ENCODE data around the gene CEP72. TPM values are rescaled to one million over a fixed set of nuclear protein-coding genes. Genes with fewer than 3 reads are reported as not detected.

The CEP72 gene
- total RNA-seq, 1 experiment from 2014 or later, result 17.3 TPM

DNA sequence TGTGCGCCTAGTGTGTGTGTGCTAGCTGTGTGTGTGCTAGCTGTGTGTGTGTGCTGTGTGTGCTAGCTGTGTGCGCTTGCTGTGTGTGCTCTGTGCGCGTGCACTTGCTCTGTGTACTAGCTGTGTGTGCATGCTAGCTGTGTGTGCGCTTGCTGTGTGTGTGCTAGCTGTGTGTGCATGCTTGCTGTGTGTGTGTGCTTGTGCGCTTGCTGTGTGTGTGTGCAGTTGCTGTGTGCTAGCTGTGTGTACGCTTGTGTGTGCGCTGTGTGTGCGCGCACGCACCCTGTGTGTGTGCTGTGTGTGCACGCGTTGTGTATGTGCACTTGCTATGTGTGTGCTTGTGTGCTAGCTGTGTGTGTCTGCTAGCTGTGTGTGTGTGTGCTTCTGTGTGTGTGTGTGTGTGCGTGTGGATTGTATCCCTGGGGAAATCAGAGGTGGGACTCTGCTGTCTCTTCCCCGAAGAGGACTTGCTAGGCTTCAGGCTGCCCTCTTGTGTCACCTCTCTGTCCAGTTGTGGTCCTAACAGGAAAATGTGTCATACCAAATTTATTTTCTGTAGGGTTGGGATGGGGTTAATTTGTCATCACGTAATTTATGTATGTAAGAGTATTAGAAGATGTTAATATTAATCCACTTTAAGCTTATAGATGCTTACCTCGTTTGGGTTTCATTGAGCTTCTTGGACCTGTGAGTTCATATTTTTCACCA is 42.1 kb downstream of the CEP72 start:
- POLR2A ChIA-PET (ENCODE audit: unreplicated experiment), result interaction anchor here (0.6 kb wide), 1 partner anchor 139 kb away, joined by 8 read pairs; no protein-coding TSS in a partner anchor
- H3K27ac ChIP-seq (ENCODE audit: low read length), result no peak overlapping the region
- H3K79me2 ChIP-seq (ENCODE audit: low read length), result no peaks in the 10 kb centered on the region
- no peaks in the 10 kb centered on the region for H3K9me3 ChIP-seq (ENCODE audit: low read length)
- no peak overlapping the region for H3K4me2 ChIP-seq (ENCODE audit: low read length)
- ATAC-seq, result no peak
- H3K27me3 ChIP-seq (ENCODE audit: low read length), result no peaks in the 10 kb centered on the region
- no TSS peak for BruUV-seq (replicated peaks)
- intact Hi-C loops (cut with micrococcal nuclease), result no loop called here
- H3K4me3 ChIP-seq (ENCODE audit: low read length), result no peak overlapping the region
- no peaks in the 10 kb centered on the region for H4K20me1 ChIP-seq (ENCODE audit: low read length)
- no peaks in the 10 kb centered on the region for H3F3A ChIP-seq (ENCODE audit: low read length, unreplicated experiment)
- no peak overlapping the region for H2AFZ ChIP-seq (ENCODE audit: low read length)
- no peaks in the 10 kb centered on the region for H3K9me2 ChIP-seq (replicated peaks; ENCODE audit: low read length)
- no peak for DNase-seq
- peaks cover 21% of the 10 kb centered on the region for H3K36me3 ChIP-seq (ENCODE audit: low read depth, low read length)
- no peak overlapping the region for H3K9ac ChIP-seq (ENCODE audit: low read length)
- CTCF ChIA-PET, result no interaction called here
- peaks cover 14% of the 10 kb centered on the region for H3K4me1 ChIP-seq (ENCODE audit: insufficient read depth, low read length)
- TF ChIP-seq, protein P1, sequence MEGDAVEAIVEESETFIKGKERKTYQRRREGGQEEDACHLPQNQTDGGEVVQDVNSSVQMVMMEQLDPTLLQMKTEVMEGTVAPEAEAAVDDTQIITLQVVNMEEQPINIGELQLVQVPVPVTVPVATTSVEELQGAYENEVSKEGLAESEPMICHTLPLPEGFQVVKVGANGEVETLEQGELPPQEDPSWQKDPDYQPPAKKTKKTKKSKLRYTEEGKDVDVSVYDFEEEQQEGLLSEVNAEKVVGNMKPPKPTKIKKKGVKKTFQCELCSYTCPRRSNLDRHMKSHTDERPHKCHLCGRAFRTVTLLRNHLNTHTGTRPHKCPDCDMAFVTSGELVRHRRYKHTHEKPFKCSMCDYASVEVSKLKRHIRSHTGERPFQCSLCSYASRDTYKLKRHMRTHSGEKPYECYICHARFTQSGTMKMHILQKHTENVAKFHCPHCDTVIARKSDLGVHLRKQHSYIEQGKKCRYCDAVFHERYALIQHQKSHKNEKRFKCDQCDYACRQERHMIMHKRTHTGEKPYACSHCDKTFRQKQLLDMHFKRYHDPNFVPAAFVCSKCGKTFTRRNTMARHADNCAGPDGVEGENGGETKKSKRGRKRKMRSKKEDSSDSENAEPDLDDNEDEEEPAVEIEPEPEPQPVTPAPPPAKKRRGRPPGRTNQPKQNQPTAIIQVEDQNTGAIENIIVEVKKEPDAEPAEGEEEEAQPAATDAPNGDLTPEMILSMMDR (conservative IDR thresholded peaks at IDR 0.05; ENCODE audit: low read depth, low read length), result no peak
- no peak for TF ChIP-seq EZH2 (IDR thresholded peaks at IDR 0.05; ENCODE audit: low read length, unreplicated experiment)
- no peak for TF ChIP-seq EZH2phosphoT487 (IDR thresholded peaks at IDR 0.05; ENCODE audit: borderline replicate concordance, low read length)

DNA sequence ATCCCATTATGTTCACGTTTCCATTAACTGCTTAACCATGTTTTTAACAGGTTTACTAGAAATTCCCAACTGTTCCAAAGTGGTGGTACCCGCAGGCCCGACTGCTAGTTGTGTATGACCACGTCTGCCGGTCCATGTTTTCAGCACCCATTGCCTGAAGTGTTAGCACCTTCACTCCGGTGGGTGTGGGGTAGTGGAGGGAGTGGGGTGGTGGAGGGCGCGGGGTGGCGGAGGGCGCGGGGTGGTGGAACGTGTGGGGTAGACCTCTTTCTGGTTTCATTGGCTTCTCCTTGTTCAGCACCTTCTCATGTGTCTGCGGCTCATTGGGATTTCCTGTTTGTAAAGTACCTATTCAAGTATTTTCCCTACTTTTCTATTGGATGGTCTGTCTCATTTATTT is 43.3 kb downstream of the CEP72 start:
- TF ChIP-seq, protein P1 (conservative IDR thresholded peaks at IDR 0.05; ENCODE audit: low read depth, low read length), result no peak
- TF ChIP-seq EZH2phosphoT487 (IDR thresholded peaks at IDR 0.05; ENCODE audit: borderline replicate concordance, low read length) (no peak), EZH2 (IDR thresholded peaks at IDR 0.05; ENCODE audit: low read length, unreplicated experiment) (no peak)
- Histone ChIP-seq H3K9me2 (replicated peaks; ENCODE audit: low read length) (no peaks in the 10 kb centered on the region), H3K4me1 (ENCODE audit: insufficient read depth, low read length) (peaks cover 14% of the 10 kb centered on the region), H4K20me1 (ENCODE audit: low read length) (no peaks in the 10 kb centered on the region), H3K27me3 (ENCODE audit: low read length) (no peaks in the 10 kb centered on the region), H3K27ac (ENCODE audit: low read length) (no peak overlapping the region), H3K9me3 (ENCODE audit: low read length) (no peaks in the 10 kb centered on the region), H2AFZ (ENCODE audit: low read length) (no peak overlapping the region), H3K36me3 (ENCODE audit: low read depth, low read length) (peaks cover 28% of the 10 kb centered on the region), H3K79me2 (ENCODE audit: low read length) (no peaks in the 10 kb centered on the region), H3F3A (ENCODE audit: low read length, unreplicated experiment) (no peaks in the 10 kb centered on the region), H3K4me2 (ENCODE audit: low read length) (no peak overlapping the region), H3K4me3 (ENCODE audit: low read length) (no peak overlapping the region), H3K9ac (ENCODE audit: low read length) (no peak overlapping the region)
- BruUV-seq (replicated peaks), result no TSS peak
- intact Hi-C loops (cut with micrococcal nuclease), result loop anchor here (5.0 kb wide), 1 partner anchor 43 kb away; the partner anchor contains the start of gene CEP72
- ATAC-seq (no peak), DNase-seq (no peak)
- POLR2A ChIA-PET (ENCODE audit: unreplicated experiment), result no interaction called here
- CTCF ChIA-PET, result no interaction called here

DNA sequence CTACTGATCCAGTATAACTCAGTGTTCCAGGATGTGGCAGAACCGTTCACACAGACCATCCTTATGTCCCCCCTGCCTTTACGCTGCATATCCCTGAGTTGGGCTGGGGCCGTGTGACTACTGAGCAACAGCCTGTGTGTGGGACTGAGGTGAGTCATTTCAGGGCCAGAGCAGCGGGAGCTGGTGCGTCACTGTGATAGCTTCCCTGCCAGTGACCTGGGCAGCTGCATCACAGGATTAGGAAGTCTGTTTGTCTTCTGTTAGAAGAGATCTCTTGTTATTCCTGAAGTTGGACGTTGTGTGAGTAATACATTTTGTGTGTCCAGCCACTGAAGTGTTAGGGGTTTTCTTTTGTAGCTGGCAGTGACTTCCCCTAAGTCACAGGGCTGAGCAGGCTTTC is 45.4 kb downstream of the CEP72 start:
- no peaks in the 10 kb centered on the region for H3K79me2 ChIP-seq (ENCODE audit: low read length)
- H3K27me3 ChIP-seq (ENCODE audit: low read length), result no peaks in the 10 kb centered on the region
- peaks cover 14% of the 10 kb centered on the region for H3K4me1 ChIP-seq (ENCODE audit: insufficient read depth, low read length)
- ChIA-PET POLR2A (ENCODE audit: unreplicated experiment) (interaction anchor here (0.7 kb wide), 1 partner anchor 450 kb away, joined by 5 read pairs; no protein-coding TSS in a partner anchor), CTCF (interaction anchor here (0.6 kb wide), 1 partner anchor 211 kb away, joined by 5 read pairs; no protein-coding TSS in a partner anchor)
- no peaks in the 10 kb centered on the region for H3F3A ChIP-seq (ENCODE audit: low read length, unreplicated experiment)
- peak overlapping the region; percentile 97 for H3K27ac ChIP-seq (ENCODE audit: low read length)
- ATAC-seq (peak; percentile 100), DNase-seq (peak; percentile 89)
- no peak for TF ChIP-seq EZH2 (IDR thresholded peaks at IDR 0.05; ENCODE audit: low read length, unreplicated experiment)
- TF ChIP-seq, protein P1 (conservative IDR thresholded peaks at IDR 0.05; ENCODE audit: low read depth, low read length), result no peak
- TF ChIP-seq EZH2phosphoT487 (IDR thresholded peaks at IDR 0.05; ENCODE audit: borderline replicate concordance, low read length), result no peak
- H2AFZ ChIP-seq (ENCODE audit: low read length), result no peak overlapping the region
- peaks cover 31% of the 10 kb centered on the region for H3K36me3 ChIP-seq (ENCODE audit: low read depth, low read length)
- H4K20me1 ChIP-seq (ENCODE audit: low read length), result no peaks in the 10 kb centered on the region
- intact Hi-C loops (cut with micrococcal nuclease), result loop anchor here (5.0 kb wide), 1 partner anchor 45 kb away; the partner anchor contains the start of gene CEP72
- H3K4me2 ChIP-seq (ENCODE audit: low read length), result peak overlapping the region; percentile 32; the same call in 1 of the 2 replicates
- no TSS peak for BruUV-seq (replicated peaks)
- peak overlapping the region; percentile 76 for H3K9ac ChIP-seq (ENCODE audit: low read length)
- H3K4me3 ChIP-seq (ENCODE audit: low read length), result no peak overlapping the region
- no peaks in the 10 kb centered on the region for H3K9me3 ChIP-seq (ENCODE audit: low read length)
- H3K9me2 ChIP-seq (replicated peaks; ENCODE audit: low read length), result no peaks in the 10 kb centered on the region
